ENCODE measurements around the gene ELMOD3. TPM values are rescaled to one million over a fixed set of nuclear protein-coding genes. Genes with fewer than 3 reads are reported as not detected.
A peak's percentile ranks its signal among the peaks of the same experiment; 100 is the strongest.
"Not testable (repeated sequence)": the region's sequence is repeated elsewhere in the genome, so short reads cannot be mapped to it uniquely, and the experiment has no call there.

The ELMOD3 gene
- total RNA-seq, 3 donors from 2014 or later = 18.1 to 29.8 (median 23.0) TPM

DNA sequence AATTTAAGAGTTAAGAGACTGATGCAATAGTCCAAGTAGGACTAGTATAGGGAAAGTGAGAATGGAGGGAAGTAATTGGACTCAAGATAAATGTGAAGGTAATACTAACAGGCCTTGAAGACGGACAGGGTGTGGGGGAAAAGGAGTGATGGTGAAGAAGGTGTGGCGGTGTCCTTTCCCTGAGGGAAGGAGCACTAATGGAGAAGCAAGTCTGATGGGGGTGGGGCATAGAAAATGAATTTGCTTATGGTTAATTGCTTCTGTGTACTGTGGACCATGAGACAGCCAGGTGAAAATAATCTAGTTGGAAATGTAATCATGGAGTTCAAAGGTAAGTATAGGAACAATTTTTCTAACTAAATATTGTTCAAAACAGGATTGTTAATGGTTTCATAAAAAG, 19.6 kb upstream of the ELMOD3 start:
- H3K9me3 ChIP-seq = no peaks in the 10 kb centered on the region
- H3K4me3 ChIP-seq = no peak overlapping the region
- no peak for DNase-seq
- intact Hi-C loops (cut with DNase I, micrococcal nuclease) = no loop called here
- no peaks in the 10 kb centered on the region for H3K4me1 ChIP-seq (ENCODE audit: low read depth)
- H3K36me3 ChIP-seq (ENCODE audit: low read depth) = no peaks in the 10 kb centered on the region
- peak; percentile 34 for ATAC-seq
- TF ChIP-seq, protein P1, sequence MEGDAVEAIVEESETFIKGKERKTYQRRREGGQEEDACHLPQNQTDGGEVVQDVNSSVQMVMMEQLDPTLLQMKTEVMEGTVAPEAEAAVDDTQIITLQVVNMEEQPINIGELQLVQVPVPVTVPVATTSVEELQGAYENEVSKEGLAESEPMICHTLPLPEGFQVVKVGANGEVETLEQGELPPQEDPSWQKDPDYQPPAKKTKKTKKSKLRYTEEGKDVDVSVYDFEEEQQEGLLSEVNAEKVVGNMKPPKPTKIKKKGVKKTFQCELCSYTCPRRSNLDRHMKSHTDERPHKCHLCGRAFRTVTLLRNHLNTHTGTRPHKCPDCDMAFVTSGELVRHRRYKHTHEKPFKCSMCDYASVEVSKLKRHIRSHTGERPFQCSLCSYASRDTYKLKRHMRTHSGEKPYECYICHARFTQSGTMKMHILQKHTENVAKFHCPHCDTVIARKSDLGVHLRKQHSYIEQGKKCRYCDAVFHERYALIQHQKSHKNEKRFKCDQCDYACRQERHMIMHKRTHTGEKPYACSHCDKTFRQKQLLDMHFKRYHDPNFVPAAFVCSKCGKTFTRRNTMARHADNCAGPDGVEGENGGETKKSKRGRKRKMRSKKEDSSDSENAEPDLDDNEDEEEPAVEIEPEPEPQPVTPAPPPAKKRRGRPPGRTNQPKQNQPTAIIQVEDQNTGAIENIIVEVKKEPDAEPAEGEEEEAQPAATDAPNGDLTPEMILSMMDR (IDR thresholded peaks at IDR 0.05) = no peak

DNA sequence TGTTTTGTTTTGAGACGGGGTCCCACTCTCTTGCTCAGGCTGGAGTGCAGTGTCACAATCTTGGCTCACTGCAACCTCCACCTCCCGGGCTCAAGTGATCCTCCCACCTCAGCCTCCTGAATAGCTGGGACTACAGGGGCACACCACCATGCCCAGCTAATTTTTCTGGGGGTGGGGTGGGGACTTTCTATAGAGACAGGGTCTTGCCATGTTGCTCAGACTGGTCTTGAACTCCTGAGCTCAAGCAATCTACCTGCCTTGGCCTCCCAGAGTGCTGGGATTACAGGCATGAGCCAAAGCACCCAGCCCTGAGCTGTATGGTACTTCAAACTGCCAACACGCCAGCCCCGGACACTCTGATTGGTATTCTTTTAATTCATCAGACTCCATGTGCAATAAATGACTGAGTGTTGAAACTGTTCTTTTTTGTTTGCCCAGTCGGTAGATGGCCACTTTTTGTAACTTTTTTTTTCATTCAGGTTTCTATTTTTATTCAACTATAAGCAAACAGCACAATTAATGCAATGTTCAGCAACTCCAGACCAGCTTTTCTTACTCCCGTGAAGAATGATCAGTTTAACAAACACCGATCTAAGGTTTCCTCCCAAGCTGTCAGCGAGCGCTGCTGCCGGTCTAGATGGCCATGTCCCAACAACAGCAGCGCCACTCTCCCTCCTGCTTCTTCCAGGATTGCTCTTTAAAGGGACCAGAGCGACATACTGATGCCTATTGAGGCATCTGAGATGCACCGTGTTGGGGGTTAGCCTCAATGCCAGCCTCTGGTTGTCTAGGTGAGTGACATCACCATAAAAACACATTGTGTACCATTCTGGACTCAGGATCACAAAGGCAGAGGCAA, 14.3 kb upstream of the ELMOD3 start:
- DNase-seq = no peak
- TF ChIP-seq, protein P1 (IDR thresholded peaks at IDR 0.05) = no peak
- H3K4me3 ChIP-seq = no peak overlapping the region
- peak; percentile 30 for ATAC-seq
- intact Hi-C loops (cut with DNase I, micrococcal nuclease) = no loop called here
- no peaks in the 10 kb centered on the region for H3K36me3 ChIP-seq (ENCODE audit: low read depth)
- H3K4me1 ChIP-seq (ENCODE audit: low read depth) = no peaks in the 10 kb centered on the region
- no peaks in the 10 kb centered on the region for H3K9me3 ChIP-seq

DNA sequence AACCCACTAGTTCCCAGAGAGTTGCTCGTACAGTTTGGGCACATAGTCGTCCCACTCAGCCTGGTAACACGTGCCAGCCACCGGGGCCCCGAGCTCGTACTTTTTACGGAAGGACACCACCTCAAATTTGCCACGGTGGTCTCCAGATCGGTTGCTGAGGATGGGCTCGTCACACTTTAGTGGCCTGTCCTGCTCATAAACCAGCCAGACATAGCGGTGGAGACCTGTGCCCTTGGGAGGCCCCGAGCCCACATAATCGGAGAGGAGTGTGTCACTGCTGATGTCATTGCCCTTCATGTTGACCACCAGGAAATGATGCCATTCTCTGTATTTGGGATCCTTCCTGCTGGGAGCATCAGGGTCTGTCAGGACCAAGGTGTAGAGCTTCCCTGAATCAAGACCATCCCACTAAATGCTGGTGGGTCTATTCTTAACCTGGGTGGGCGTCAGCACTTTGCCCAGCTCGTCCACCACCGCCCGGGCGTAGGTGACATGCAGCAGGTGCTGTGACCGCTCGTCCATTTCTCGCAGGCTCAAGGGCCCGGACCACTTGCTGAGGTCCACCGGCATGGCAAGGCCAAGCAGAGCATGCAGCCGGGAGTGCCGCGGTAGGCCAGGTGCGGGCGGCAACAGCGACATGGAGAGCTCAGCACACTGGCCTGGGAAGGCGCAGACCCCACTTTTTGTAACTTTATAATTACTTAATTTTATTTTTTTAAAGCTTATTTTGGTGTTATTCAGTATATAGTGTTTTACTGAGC, 13.1 kb upstream of the ELMOD3 start:
- ATAC-seq = no peak
- Histone ChIP-seq H3K9me3 (no peaks in the 10 kb centered on the region), H3K4me3 (no peak overlapping the region), H3K4me1 (ENCODE audit: low read depth) (no peaks in the 10 kb centered on the region), H3K36me3 (ENCODE audit: low read depth) (no peaks in the 10 kb centered on the region)
- intact Hi-C loops (cut with DNase I, micrococcal nuclease) = loop anchor here in 1 of 2 donors (2.0 kb wide), 1 partner anchor 25 kb away; no protein-coding TSS in a partner anchor
- no peak for DNase-seq
- TF ChIP-seq, protein P1 (IDR thresholded peaks at IDR 0.05) = no peak

DNA sequence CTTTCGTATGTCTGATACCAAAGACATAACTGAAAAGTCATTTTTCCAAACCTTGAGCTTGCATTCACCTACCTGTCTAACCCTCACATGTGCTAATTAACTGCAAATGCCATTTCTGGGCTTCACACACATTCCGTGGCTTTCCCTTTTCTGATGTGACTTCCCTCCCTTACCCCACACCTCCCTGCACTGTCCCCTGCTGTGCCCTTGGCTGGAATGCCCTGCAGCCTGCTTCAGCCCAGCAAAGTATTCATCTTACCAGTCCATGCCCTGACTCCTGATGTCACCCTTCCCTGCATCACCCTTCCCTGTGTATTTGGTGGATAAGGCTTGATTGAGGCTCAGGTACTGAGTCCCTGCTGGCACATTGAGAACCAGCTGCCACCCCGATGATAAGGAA, 12.4 kb upstream of the ELMOD3 start:
- DNase-seq (no peak), ATAC-seq (no peak)
- intact Hi-C loops (cut with DNase I, micrococcal nuclease) = loop anchor here in 1 of 2 donors (2.0 kb wide), 1 partner anchor 25 kb away; no protein-coding TSS in a partner anchor
- Histone ChIP-seq H3K4me3 (no peak overlapping the region), H3K4me1 (ENCODE audit: low read depth) (no peaks in the 10 kb centered on the region), H3K36me3 (ENCODE audit: low read depth) (no peaks in the 10 kb centered on the region), H3K9me3 (no peaks in the 10 kb centered on the region)
- TF ChIP-seq, protein P1 (IDR thresholded peaks at IDR 0.05) = no peak

- peak; percentile 19 for ATAC-seq
- H3K36me3 ChIP-seq (ENCODE audit: low read depth) = not testable (repeated sequence)
- intact Hi-C loops (cut with DNase I, micrococcal nuclease) = loop anchor here in 1 of 2 donors (2.0 kb wide), 1 partner anchor 27 kb away; no protein-coding TSS in a partner anchor
Measured at GRCh38 chr2:85343207-85343895, 11.2 kb upstream of the ELMOD3 start.

More at GRCh38 chr2:85343207-85343895, 11.2 kb upstream of the ELMOD3 start:
- H3K4me1 ChIP-seq (ENCODE audit: low read depth); DNase-seq; H3K4me3 ChIP-seq; H3K9me3 ChIP-seq: not testable (repeated sequence)

All from mucosa of descending colon (tissue), 3 donors.